NCI-H526 treated with DMSO at 0.1 percent for 48 hours (cell line): ENCODE data around the gene MKNK2.
"Not testable (repeated sequence)": the region's sequence is repeated elsewhere in the genome, so short reads cannot be mapped to it uniquely, and the experiment has no call there.

Experiments used
- DNase-seq: peaks from one replicate; lab custom pipeline; 2025; lab: John Stamatoyannopoulos, UW

Gene MKNK2

DNA sequence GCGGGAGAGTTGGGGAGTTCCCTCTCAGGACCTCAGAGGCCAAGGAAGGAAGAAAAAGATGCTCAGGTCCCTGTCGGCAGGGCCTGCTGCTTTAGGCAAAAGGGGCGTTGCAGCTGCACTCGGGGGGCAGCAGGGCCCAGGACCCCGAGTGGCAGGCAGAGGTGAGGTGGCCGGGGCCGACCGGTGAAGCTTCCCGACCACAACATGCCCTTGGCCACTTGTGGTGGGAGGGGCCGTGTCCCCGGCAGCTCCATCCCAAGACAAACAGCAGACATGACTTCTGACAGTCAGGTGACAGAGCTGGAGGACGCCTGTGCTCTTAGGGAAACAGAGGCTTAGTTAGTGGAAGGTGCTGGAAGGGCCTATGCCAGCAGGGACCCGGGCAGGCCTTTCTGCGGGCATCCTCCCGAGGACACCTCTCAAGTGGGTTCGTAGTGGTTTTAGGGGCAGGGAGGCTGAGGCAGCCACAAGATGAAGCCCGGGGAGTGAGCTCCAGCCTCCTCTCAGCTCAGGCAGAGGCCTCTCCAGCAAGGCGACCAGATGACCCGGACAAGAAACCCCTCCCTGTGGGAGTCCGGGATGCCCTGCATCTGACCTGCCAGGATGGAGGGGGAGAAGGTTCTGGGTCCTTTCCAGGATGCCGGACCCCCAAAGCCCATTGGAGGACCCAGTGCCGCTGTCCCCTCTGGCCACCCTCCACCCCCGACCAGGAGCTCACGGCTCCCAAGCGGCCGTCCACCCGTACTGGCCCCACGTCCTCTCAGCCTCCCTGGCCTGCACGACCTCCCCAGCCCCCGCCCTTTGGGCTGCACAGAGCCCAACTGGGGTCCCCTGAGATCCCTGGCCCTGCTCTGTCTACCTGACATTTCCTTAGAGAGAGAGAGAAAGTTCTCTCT, 59.8 kb downstream of the MKNK2 start:
- no peak for DNase-seq

DNA sequence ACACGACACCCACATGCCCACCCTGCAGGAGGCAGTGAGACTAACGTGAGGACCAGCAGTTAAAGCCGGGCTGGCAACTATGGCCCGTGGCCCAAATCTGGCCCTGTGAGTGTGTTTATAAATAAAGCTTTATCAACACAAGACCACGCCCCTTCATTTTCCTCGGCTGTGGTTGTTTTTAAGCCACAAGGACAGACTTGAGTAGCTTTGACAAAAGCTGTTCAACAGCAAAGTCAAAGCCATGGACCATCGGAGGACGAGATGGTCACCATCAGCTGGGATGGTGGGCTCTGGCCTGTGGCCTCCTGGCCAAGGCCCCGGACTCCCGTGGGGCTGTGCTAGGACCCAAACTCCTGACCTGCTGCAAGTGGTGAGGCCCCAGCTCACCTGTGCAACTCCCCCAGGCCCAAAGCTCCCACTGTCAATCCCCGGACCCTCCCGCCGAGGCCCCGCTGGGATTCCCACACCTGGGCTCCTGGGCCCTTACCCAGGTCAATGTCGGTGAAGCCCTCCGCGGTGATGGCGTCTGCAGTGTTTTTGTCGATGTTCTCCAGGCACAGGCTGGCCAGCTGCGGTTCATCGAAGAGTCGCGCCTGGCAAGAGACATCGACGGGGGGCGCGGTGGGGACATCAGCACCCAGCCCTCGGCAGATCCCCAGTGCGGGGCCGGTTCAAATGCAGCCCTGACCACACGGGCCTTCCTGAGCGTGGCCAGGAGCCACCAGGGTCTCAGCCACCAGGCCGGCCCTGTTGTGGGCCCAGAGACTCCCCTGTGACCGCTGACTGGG, 60.6 kb downstream of the MKNK2 start:
- DNase-seq: no peak

DNA sequence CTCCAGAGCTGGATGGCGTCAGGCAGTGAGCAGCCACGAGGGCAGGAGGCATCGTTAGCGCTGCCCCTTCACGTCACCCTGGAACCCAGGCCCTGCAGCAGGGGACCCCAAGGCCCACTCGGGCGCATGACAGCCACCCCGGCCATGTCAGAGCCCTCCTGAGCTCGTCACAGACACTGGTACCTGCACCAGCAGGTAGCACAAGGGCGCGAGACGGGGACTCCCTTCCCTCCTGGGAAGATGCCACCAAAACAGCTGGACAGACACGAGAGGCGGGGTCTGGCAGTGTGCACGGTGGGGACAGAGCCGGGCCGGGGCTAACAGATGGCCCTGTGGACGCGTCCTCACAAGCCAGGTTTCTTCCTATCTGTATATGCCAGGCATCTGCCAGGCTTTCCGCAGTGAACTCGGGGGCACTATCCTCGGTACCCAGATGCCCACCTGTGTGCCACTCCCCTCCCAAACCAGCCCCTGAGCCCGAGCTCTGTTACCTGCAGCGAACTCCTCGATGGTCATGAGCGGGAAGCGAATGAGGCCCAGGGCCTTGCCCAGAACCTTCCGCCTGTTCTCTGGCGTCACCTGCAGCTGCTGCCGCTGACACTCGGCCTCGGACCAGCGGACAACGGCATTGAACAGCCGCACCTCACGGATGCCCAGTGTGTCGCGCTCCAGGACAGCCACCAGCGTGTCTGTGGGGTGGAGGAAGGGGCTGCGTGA, 61.4 kb downstream of the MKNK2 start:
- DNase-seq: no peak

DNA sequence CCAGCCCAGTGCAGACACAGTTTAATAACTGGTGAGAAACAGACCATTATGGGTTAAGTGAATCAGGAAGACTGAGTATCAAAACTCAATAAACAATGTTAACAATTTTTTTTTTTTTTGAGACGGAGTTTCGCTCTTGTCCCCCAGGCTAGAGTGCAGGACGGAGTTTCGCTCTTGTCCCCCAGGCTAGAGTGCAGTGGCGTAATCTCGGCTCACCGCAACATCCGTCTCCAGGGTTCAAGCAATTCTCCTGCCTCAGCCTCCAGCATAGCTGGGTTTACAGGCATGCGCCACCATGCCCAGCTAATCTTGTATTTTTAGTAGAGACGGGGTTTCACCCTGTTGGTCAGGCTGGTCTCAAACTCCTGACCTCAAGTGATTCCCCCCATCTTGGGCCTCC, 62.6 kb downstream of the MKNK2 start:
- DNase-seq: not testable (repeated sequence)
